B cell (primary cell): ENCODE measurements around the gene CNR2. TPM values are rescaled to one million over a fixed set of nuclear protein-coding genes. Genes with fewer than 3 reads are reported as not detected.

ENCODE experiments used
- ATAC-seq: fragments of 200-7000 bp; cut with Tn5 transposase; one replicate; pipeline ENCODE4 v1.10.0; 2021; ENCODE audit warnings: low read depth, mild to moderate bottlenecking, moderate number of reproducible peaks, moderate library complexity
- CTCF ChIA-PET: fragments of 350-600 bp; sonication (Branson Sonifier 250); formaldehyde crosslinking; loops from one replicate; lab custom pipeline; 2021; ENCODE audit warnings: antibody characterized with exemption, inconsistent platforms; lab: Charles Lee
- POLR2A ChIA-PET: fragments of 350-600 bp; sonication (Branson Sonifier 250); formaldehyde crosslinking; loops from one replicate; lab custom pipeline; 2021; ENCODE audit warnings: antibody characterized with exemption; lab: Charles Lee
- DNase-seq: peaks from one replicate; pipeline ENCODE4 v3.0.0; 2013
- H2AFZ ChIP-seq: 2 replicates; pipeline ENCODE4 v1.6.1; 2012; ENCODE audit warnings: mild to moderate bottlenecking, low read depth, low read length; ENCODE audit not compliant: insufficient read depth, poor library complexity, severe bottlenecking
- H3K27ac ChIP-seq, 2 donors: 1 replicate in 1 of 2; 2 replicates in 1 of 2; pipeline ENCODE4 v1.5.1; 2012 to 2013; ENCODE audit warnings: low read length in 2 of 2, mild to moderate bottlenecking in 2 of 2, moderate library complexity in 1 of 2
- H3K27me3 ChIP-seq, 4 experiments: fragments of 200-600 bp in 1 of 4; sonication (generic) in 1 of 4; replicated peaks in 1 of 4; 1 replicate in 2 of 4; 2 replicates in 2 of 4; pipeline versions ENCODE4 v1.6.1 to v1.7.0; 2013 to 2016; ENCODE audit warnings: low read length in 3 of 4, mild to moderate bottlenecking in 2 of 4, mixed read lengths in 1 of 4, moderate library complexity in 1 of 4; ENCODE audit not compliant: insufficient read depth in 4 of 4, control insufficient read depth in 3 of 4; ENCODE audit errors: control extremely low read depth in 1 of 4
- H3K36me3 ChIP-seq, 2 experiments: replicated peaks in 1 of 2; 1 replicate in 1 of 2; 2 replicates in 1 of 2; pipeline versions ENCODE4 v1.6.1 to v1.7.1; 2013; ENCODE audit warnings: low read length in 1 of 2; ENCODE audit not compliant: insufficient read depth in 2 of 2, control insufficient read depth in 1 of 2; ENCODE audit errors: control extremely low read depth in 1 of 2, extremely low read depth in 1 of 2
- H3K4me1 ChIP-seq, 2 donors: fragments of 200-600 bp in 1 of 2; sonication (generic) in 1 of 2; 1 replicate in 1 of 2; 2 replicates in 1 of 2; pipeline versions ENCODE4 v1.5.1 to v1.6.1; 2013 to 2017; ENCODE audit warnings: low read length in 2 of 2; ENCODE audit not compliant: control insufficient read depth in 2 of 2, insufficient read depth in 2 of 2
- H3K4me2 ChIP-seq: replicated peaks from 2 replicates; pipeline ENCODE3; 2012; ENCODE audit warnings: mild to moderate bottlenecking, low read depth, low read length; ENCODE audit not compliant: poor library complexity, severe bottlenecking
- H3K4me3 ChIP-seq, 5 experiments: fragments of 200-600 bp in 1 of 5; sonication (generic) in 1 of 5; 1 replicate in 3 of 5; 2 replicates in 2 of 5; pipeline versions ENCODE4 v1.5.1 to v1.7.0; 2011 to 2016; ENCODE audit warnings: low read length in 4 of 5, mild to moderate bottlenecking in 4 of 5, low read depth in 2 of 5, control low read depth in 1 of 5, moderate library complexity in 1 of 5; ENCODE audit not compliant: insufficient read depth in 1 of 5; ENCODE audit errors: control extremely low read depth in 1 of 5, extremely low read depth in 1 of 5
- H3K79me2 ChIP-seq: fragments of 200-600 bp; sonication (generic); one replicate; pipeline ENCODE4 v1.6.0; 2016; ENCODE audit warnings: low read length; ENCODE audit not compliant: control insufficient read depth, insufficient read depth
- H3K9ac ChIP-seq: fragments of 200-600 bp; sonication (generic); 2 replicates; pipeline ENCODE4 v1.6.1; 2017; ENCODE audit warnings: mild to moderate bottlenecking, low read length, moderate library complexity
- H3K9me3 ChIP-seq, 3 donors: one replicate each; pipeline versions ENCODE4 v1.6.1 to v1.7.1; 2013; ENCODE audit warnings: low read length in 2 of 3; ENCODE audit not compliant: control insufficient read depth in 2 of 3, insufficient read depth in 1 of 3; ENCODE audit errors: control extremely low read depth in 1 of 3
- H4K20me1 ChIP-seq: 2 replicates; pipeline ENCODE4 v1.6.0; 2012; ENCODE audit warnings: mild to moderate bottlenecking, low read length; ENCODE audit not compliant: insufficient read depth, control insufficient read depth, poor library complexity, severe bottlenecking
- H3K27ac Mint-ChIP-seq: one replicate; pipeline ENCODE4 v1.8.0; 2021; ENCODE audit warnings: mixed read lengths
- H3K27me3 Mint-ChIP-seq: one replicate; pipeline ENCODE4 v1.8.0; 2021; ENCODE audit warnings: mixed read lengths
- H3K4me1 Mint-ChIP-seq: one replicate; pipeline ENCODE4 v1.8.0; 2021; ENCODE audit warnings: mixed read lengths
- H3K4me3 Mint-ChIP-seq: one replicate; pipeline ENCODE4 v1.8.0; 2021; ENCODE audit warnings: mixed read lengths
- H3K9me3 Mint-ChIP-seq: one replicate; pipeline ENCODE4 v1.8.0; 2022; ENCODE audit warnings: mixed read lengths; ENCODE audit not compliant: insufficient read depth
- EZH2 ChIP-seq: IDR thresholded peaks from 2 replicates; pipeline ENCODE4 v1.6.1; 2012; ENCODE audit warnings: borderline replicate concordance, low read depth, mild to moderate bottlenecking, moderate library complexity, low read length; ENCODE audit not compliant: insufficient read depth, poor library complexity, severe bottlenecking
- WGBS: methylation state at CpG from one replicate; pipeline ENCODE4 v1.1.5; 2013; ENCODE audit warnings: missing lambda C conversion rate; ENCODE audit not compliant: insufficient coverage; 5-methylcytosine and 5-hydroxymethylcytosine counted together
- intact Hi-C: fragments of 100-400 bp; cut with micrococcal nuclease; formaldehyde crosslinking; loops from one replicate; pipeline ENCODE4 v1.10.0; 2022
- polyA plus RNA-seq: library from polyadenylated mRNA; depleted of rRNA; stranded (reverse); fragments of >200 nt; gene quantifications from 2 replicates; pipeline ENCODE4 v1.2.3, GENCODE V29; 2012
- total RNA-seq, 2 donors: library from RNA; stranded (reverse); fragments of 120-200 nt in 1 of 2; gene quantifications; 1 replicate in 1 of 2; 2 replicates in 1 of 2; pipeline versions ENCODE4 v1.2.3 to v1.2.4, GENCODE V29; 2013 to 2022
- TF ChIP-seq, protein P1 (sequence below): fragments of 200-600 bp; IDR thresholded peaks from one replicate; pipeline ENCODE4 v1.8.0; 2022; ENCODE audit warnings: antibody characterized with exemption, mild to moderate bottlenecking

The CNR2 gene
- total and polyA plus RNA-seq, 2 donors (not counting 1 experiment from before 2014, with no cell fraction given) = 45.6 to 63.4 TPM

GRCh38 chr1:23930270-23930669, 17.1 kb upstream of the CNR2 start:
- intact Hi-C loops = no loop called here
- Histone ChIP-seq H3K4me2 (peak overlapping the region; percentile 81), H3K4me3 (no peak overlapping the region), H3K9me3 (no peaks in the 10 kb centered on the region), H3K9ac (no peak overlapping the region), H3K4me1 (peaks cover 22 to 37% of the 10 kb centered on the region in 2 donors), H3K27me3 (no peaks in the 10 kb centered on the region), H3K79me2 (no peaks in the 10 kb centered on the region), H4K20me1 (no peaks in the 10 kb centered on the region), H2AFZ (no peak overlapping the region), H3K36me3 (no peaks in the 10 kb centered on the region), H3K27ac (peak overlapping the region in 1 of 2 donors; percentile 46)
- ATAC-seq (no peak), DNase-seq (no peak)
- Mint-ChIP-seq H3K4me3 (peak overlapping the region; percentile 21), H3K9me3 (no peaks in the 10 kb centered on the region), H3K27ac (peak overlapping the region; percentile 98), H3K27me3 (no peaks in the 10 kb centered on the region), H3K4me1 (peaks cover 38% of the 10 kb centered on the region)
- no peak for TF ChIP-seq EZH2
- TF ChIP-seq, protein P1, sequence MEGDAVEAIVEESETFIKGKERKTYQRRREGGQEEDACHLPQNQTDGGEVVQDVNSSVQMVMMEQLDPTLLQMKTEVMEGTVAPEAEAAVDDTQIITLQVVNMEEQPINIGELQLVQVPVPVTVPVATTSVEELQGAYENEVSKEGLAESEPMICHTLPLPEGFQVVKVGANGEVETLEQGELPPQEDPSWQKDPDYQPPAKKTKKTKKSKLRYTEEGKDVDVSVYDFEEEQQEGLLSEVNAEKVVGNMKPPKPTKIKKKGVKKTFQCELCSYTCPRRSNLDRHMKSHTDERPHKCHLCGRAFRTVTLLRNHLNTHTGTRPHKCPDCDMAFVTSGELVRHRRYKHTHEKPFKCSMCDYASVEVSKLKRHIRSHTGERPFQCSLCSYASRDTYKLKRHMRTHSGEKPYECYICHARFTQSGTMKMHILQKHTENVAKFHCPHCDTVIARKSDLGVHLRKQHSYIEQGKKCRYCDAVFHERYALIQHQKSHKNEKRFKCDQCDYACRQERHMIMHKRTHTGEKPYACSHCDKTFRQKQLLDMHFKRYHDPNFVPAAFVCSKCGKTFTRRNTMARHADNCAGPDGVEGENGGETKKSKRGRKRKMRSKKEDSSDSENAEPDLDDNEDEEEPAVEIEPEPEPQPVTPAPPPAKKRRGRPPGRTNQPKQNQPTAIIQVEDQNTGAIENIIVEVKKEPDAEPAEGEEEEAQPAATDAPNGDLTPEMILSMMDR = no peak
- 92% methylated on average over 3 of the region's 5 CpGs for WGBS
- POLR2A ChIA-PET = interaction anchor here (0.9 to 2.8 kb wide), 6 partner anchors 10 to 50 kb away, joined by 3 to 36 read pairs (median 9); partner anchors contain the start of genes PNRC2 and SRSF10
- CTCF ChIA-PET = interaction anchor here (0.6 to 6.3 kb wide), 12 partner anchors 10 to 159 kb away, joined by 3 to 55 read pairs (median 9); no protein-coding TSS in a partner anchor

- Histone ChIP-seq H3K9me3 (no peaks in the 10 kb centered on the region), H3K4me1 (peaks cover 22 to 37% of the 10 kb centered on the region in 2 donors), H3K4me2 (no peak overlapping the region), H2AFZ (no peak overlapping the region), H3K36me3 (no peaks in the 10 kb centered on the region), H3K79me2 (no peaks in the 10 kb centered on the region), H3K27ac (no peak overlapping the region), H4K20me1 (no peaks in the 10 kb centered on the region), H3K9ac (no peak overlapping the region), H3K27me3 (no peaks in the 10 kb centered on the region), H3K4me3 (no peak overlapping the region)
- no peak for TF ChIP-seq EZH2
- TF ChIP-seq, protein P1 = no peak
- ChIA-PET CTCF (interaction anchor here (0.8 to 6.3 kb wide), 6 partner anchors 12 to 157 kb away, joined by 4 to 55 read pairs (median 5); partner anchors contain the start of gene CNR2), POLR2A (interaction anchor here (0.6 kb wide), 1 partner anchor 106 kb away, joined by 4 read pairs; no protein-coding TSS in a partner anchor)
- intact Hi-C loops = no loop called here
- DNase-seq (no peak), ATAC-seq (no peak)
- H3K4me3 Mint-ChIP-seq = no peak overlapping the region
- WGBS = 100% methylated on average over 1 of the region's 4 CpGs
- peak overlapping the region; percentile 66 for H3K27ac Mint-ChIP-seq
- H3K4me1 Mint-ChIP-seq = peaks cover 38% of the 10 kb centered on the region
- H3K9me3 Mint-ChIP-seq = no peaks in the 10 kb centered on the region
- H3K27me3 Mint-ChIP-seq = no peaks in the 10 kb centered on the region
Measured at GRCh38 chr1:23928789-23929188, 15.6 kb upstream of the CNR2 start.
